HepG2 (cell line): ENCODE data around the gene C1QTNF5. TPM values are rescaled to one million over a fixed set of nuclear protein-coding genes. Genes with fewer than 3 reads are reported as not detected.

Experiments used
- ARNT ChIP-seq: fragments of 450-650 bp; IDR thresholded peaks from 2 replicates; pipeline ENCODE4 v1.6.1; 2017
- ATF3 ChIP-seq: sonication (generic); formaldehyde crosslinking; IDR thresholded peaks from 2 replicates; pipeline ENCODE4 v1.4.0; 2020; ENCODE audit warnings: missing genetic modification reagents
- ATM ChIP-seq: fragments of 450-650 bp; IDR thresholded peaks from 2 replicates; pipeline ENCODE4 v1.7.1; 2017; ENCODE audit warnings: mild to moderate bottlenecking, borderline replicate concordance
- CREB1 ChIP-seq, 2 experiments: fragments of 450-650 bp in 1 of 2; IDR thresholded peaks; 2 replicates each; pipeline ENCODE4 v1.6.1; 2016 to 2017; ENCODE audit warnings: control low read depth in 1 of 2, mild to moderate bottlenecking in 1 of 2, missing compliant biosample characterization in 1 of 2, missing genetic modification characterization in 1 of 2
- FOXA3 ChIP-seq: IDR thresholded peaks from 2 replicates; pipeline ENCODE4 v1.6.1; 2016; ENCODE audit warnings: missing genetic modification reagents, missing compliant biosample characterization
- GFI1 ChIP-seq: sonication (generic); formaldehyde crosslinking; IDR thresholded peaks from 2 replicates; pipeline ENCODE4 v1.5.0; 2020; ENCODE audit warnings: missing genetic modification reagents, mild to moderate bottlenecking, borderline replicate concordance
- GLI4 ChIP-seq: sonication (generic); formaldehyde crosslinking; IDR thresholded peaks from 2 replicates; pipeline ENCODE4 v1.5.1; 2020; ENCODE audit warnings: missing genetic modification reagents, mild to moderate bottlenecking, moderate library complexity, borderline replicate concordance
- HDAC2 ChIP-seq: sonication (generic); formaldehyde crosslinking; IDR thresholded peaks from 2 replicates; pipeline ENCODE4 v1.4.0; 2020; ENCODE audit warnings: missing genetic modification reagents
- HNF4G ChIP-seq, 2 experiments: sonication (generic) in 1 of 2; formaldehyde crosslinking in 1 of 2; IDR thresholded peaks; 2 replicates each; pipeline versions ENCODE4 v1.4.0 to v1.6.1; 2011 to 2020; ENCODE audit warnings: borderline replicate concordance in 2 of 2, low read depth in 2 of 2, mild to moderate bottlenecking in 2 of 2, low read length in 1 of 2, missing genetic modification reagents in 1 of 2, moderate library complexity in 1 of 2
- JDP2 ChIP-seq: sonication (generic); formaldehyde crosslinking; IDR thresholded peaks from 2 replicates; pipeline ENCODE4 v1.8.1; 2022; ENCODE audit warnings: missing genetic modification reagents, borderline replicate concordance
- KAT8 ChIP-seq: IDR thresholded peaks from 2 replicates; pipeline ENCODE4 v1.6.1; 2016; ENCODE audit warnings: missing genetic modification reagents, missing compliant biosample characterization
- MIER3 ChIP-seq: IDR thresholded peaks from 2 replicates; pipeline ENCODE4 v1.6.1; 2016; ENCODE audit warnings: missing compliant biosample characterization, borderline replicate concordance
- MTA1 ChIP-seq: sonication (generic); formaldehyde crosslinking; IDR thresholded peaks from 2 replicates; pipeline ENCODE4 v1.4.0; 2020; ENCODE audit warnings: missing genetic modification reagents, mild to moderate bottlenecking, borderline replicate concordance
- NR2C2 ChIP-seq: sonication (generic); formaldehyde crosslinking; IDR thresholded peaks from 2 replicates; pipeline ENCODE4 v1.4.0; 2020; ENCODE audit warnings: missing genetic modification reagents, mild to moderate bottlenecking, moderate library complexity, borderline replicate concordance
- NR2F2 ChIP-seq: IDR thresholded peaks from 2 replicates; pipeline ENCODE4 v1.6.1; 2012; ENCODE audit warnings: low read depth, inconsistent platforms, borderline replicate concordance
- ONECUT2 ChIP-seq: sonication (generic); formaldehyde crosslinking; IDR thresholded peaks from 2 replicates; pipeline ENCODE4 v1.4.0; 2020; ENCODE audit warnings: missing genetic modification reagents
- PPARG ChIP-seq: conservative IDR thresholded peaks from 2 replicates; pipeline ENCODE4 v1.6.1; 2016; ENCODE audit warnings: missing biosample characterization, missing genetic modification reagents
- RARA ChIP-seq: IDR thresholded peaks from 2 replicates; pipeline ENCODE4 v1.6.1; 2016; ENCODE audit warnings: missing genetic modification reagents, missing compliant biosample characterization
- RXRB ChIP-seq: IDR thresholded peaks from 2 replicates; pipeline ENCODE4 v1.6.1; 2016; ENCODE audit warnings: borderline replicate concordance, missing genetic modification reagents, missing compliant biosample characterization
- SAP130 ChIP-seq: IDR thresholded peaks from 2 replicates; pipeline ENCODE4 v1.6.1; 2016; ENCODE audit warnings: low read depth
- SOX6 ChIP-seq, 2 experiments: fragments of 450-650 bp in 1 of 2; sonication (generic) in 1 of 2; formaldehyde crosslinking in 1 of 2; IDR thresholded peaks; 2 replicates each; pipeline versions ENCODE4 v1.4.0 to v1.6.1; 2017 to 2020; ENCODE audit warnings: antibody characterized with exemption in 1 of 2, mild to moderate bottlenecking in 1 of 2, missing genetic modification reagents in 1 of 2
- TIGD3 ChIP-seq: sonication (generic); formaldehyde crosslinking; IDR thresholded peaks from 2 replicates; pipeline ENCODE4 v1.5.1; 2020; ENCODE audit warnings: mild to moderate bottlenecking, missing genetic modification reagents, borderline replicate concordance
- XRCC5 ChIP-seq: fragments of 200-400 bp; formaldehyde crosslinking; optimal IDR thresholded peaks from 2 replicates; pipeline ENCODE3; 2017; ENCODE audit warnings: mild to moderate bottlenecking, low read length
- ZFY ChIP-seq: sonication (generic); formaldehyde crosslinking; IDR thresholded peaks from 2 replicates; pipeline ENCODE4 v1.4.0; 2020; ENCODE audit warnings: missing genetic modification reagents
- ZNF296 ChIP-seq: sonication (generic); formaldehyde crosslinking; conservative IDR thresholded peaks from 2 replicates; pipeline ENCODE4 v1.5.0; 2020; ENCODE audit warnings: mild to moderate bottlenecking, missing genetic modification reagents
- ZNF547 ChIP-seq: sonication (generic); formaldehyde crosslinking; IDR thresholded peaks from 2 replicates; pipeline ENCODE4 v1.5.1; 2020; ENCODE audit warnings: mild to moderate bottlenecking, missing genetic modification reagents
- ZNF616 ChIP-seq: sonication (generic); formaldehyde crosslinking; IDR thresholded peaks from 2 replicates; pipeline ENCODE4 v1.5.0; 2020; ENCODE audit warnings: low read depth, mild to moderate bottlenecking, missing genetic modification reagents
- ZNF770 ChIP-seq: sonication (generic); formaldehyde crosslinking; IDR thresholded peaks from 2 replicates; pipeline ENCODE4 v1.5.0; 2020; ENCODE audit warnings: mild to moderate bottlenecking, missing genetic modification reagents
- polyA plus RNA-seq, 8 experiments: library from polyadenylated mRNA; depleted of rRNA in 3 of 8; stranded (reverse) in 7 of 8; unstranded in 1 of 8; fragments of >200 nt; fragmentation: Illumina TruSeq in 4 of 8; extraction: Trizol in 4 of 8; gene quantifications; 2 replicates each; pipeline versions ENCODE4 v1.2.1 to v1.2.3, GENCODE V29; 2011 to 2016; ENCODE audit warnings: low read depth in 4 of 8, missing spikeins in 1 of 8, mixed read lengths in 1 of 8; ENCODE audit not compliant: insufficient read depth in 1 of 8
- total RNA-seq, 5 experiments: library from RNA; depleted of rRNA; stranded (reverse); fragments of >200 nt; fragmentation: Illumina TruSeq; extraction: Trizol; gene quantifications; 2 replicates each; pipeline ENCODE4 v1.2.3, GENCODE V29; 2016; ENCODE audit warnings: low read depth in 1 of 5

C1QTNF5 gene
- total and polyA plus RNA-seq, 2 of the 13 experiments (the other 11 are each of a cell fraction or from before 2014, with no cell fraction given), result 0.86 to 1.2 TPM

- peak; percentile 44; the same call in 1 of the 2 replicates for TF ChIP-seq PPARG
- peak; percentile 65; the same call in 1 of the 2 replicates for TF ChIP-seq HDAC2 (CRISPR knock-in tag)
- peak; percentile 58; the same call in 1 of the 2 replicates for TF ChIP-seq GFI1 (CRISPR knock-in tag)
- TF ChIP-seq SAP130 (CRISPR knock-in tag), result peak; percentile 35
- TF ChIP-seq XRCC5, result peak; percentile 39
- no peak for TF ChIP-seq CREB1 (IDR thresholded peaks at IDR 0.05)
- TF ChIP-seq CREB1 (CRISPR knock-in tag; IDR thresholded peaks at IDR 0.05), result peak; percentile 75
- no peak for TF ChIP-seq ATM
- peak; percentile 42; the same call in 1 of the 2 replicates for TF ChIP-seq NR2C2 (CRISPR knock-in tag)
- TF ChIP-seq RARA (CRISPR knock-in tag), result peak; percentile 96
- TF ChIP-seq MIER3, result 0 out of 2 replicates have a peak, but pooled peaks have one; percentile 23
- TF ChIP-seq HNF4G (IDR thresholded peaks at IDR 0.05; ENCODE audit: borderline replicate concordance, low read depth, low read length), result peak; percentile 44; the same call in 1 of the 2 replicates
- no peak for TF ChIP-seq HNF4G (CRISPR knock-in tag; IDR thresholded peaks at IDR 0.05; ENCODE audit: borderline replicate concordance, low read depth)
- TF ChIP-seq ATF3 (CRISPR knock-in tag), result 0 out of 2 replicates have a peak, but pooled peaks have one; percentile 17
- TF ChIP-seq GLI4 (CRISPR knock-in tag), result no peak
- peak; percentile 90 for TF ChIP-seq NR2F2
- peak; percentile 36; the same call in 1 of the 2 replicates for TF ChIP-seq ZNF770
- no peak for TF ChIP-seq TIGD3
- no peak for TF ChIP-seq MTA1
- peak; percentile 65 for TF ChIP-seq FOXA3
- TF ChIP-seq ZNF616, result no peak
- no peak for TF ChIP-seq JDP2 (CRISPR knock-in tag)
- no peak for TF ChIP-seq ONECUT2 (CRISPR knock-in tag)
- TF ChIP-seq ZNF547 (CRISPR knock-in tag), result no peak
- TF ChIP-seq ZFY, result peak; percentile 32; the same call in 1 of the 2 replicates
- TF ChIP-seq KAT8 (CRISPR knock-in tag), result peak; percentile 48; the same call in 1 of the 2 replicates
- no peak for TF ChIP-seq ARNT
- peak; percentile 79 for TF ChIP-seq RXRB (CRISPR knock-in tag)
- TF ChIP-seq SOX6 (IDR thresholded peaks at IDR 0.05), result no peak
- 0 out of 2 replicates have a peak, but pooled peaks have one; percentile 38 for TF ChIP-seq SOX6 (CRISPR knock-in tag; IDR thresholded peaks at IDR 0.05)
- TF ChIP-seq ZNF296 (CRISPR knock-in tag), result no peak
Observed at GRCh38 chr11:119370486-119371046, 29.9 kb upstream of the C1QTNF5 start (continued).
